KMS-11 (cell line): ENCODE measurements around the gene TMEM43.

Experiments
- H2AFZ ChIP-seq: fragments of 200-600 bp; sonication (generic); 2 replicates; pipeline ENCODE4 v1.6.1; 2016; ENCODE audit warnings: antibody characterized with exemption, mixed run types, low read depth
- H3K27ac ChIP-seq: fragments of 200-600 bp; sonication (generic); 2 replicates; pipeline ENCODE4 v1.6.1; 2016; ENCODE audit warnings: mild to moderate bottlenecking, mixed run types
- H3K27me3 ChIP-seq: fragments of 200-600 bp; sonication (generic); 2 replicates; pipeline ENCODE4 v1.6.1; 2017; ENCODE audit warnings: mild to moderate bottlenecking, low read depth, mixed run types, moderate library complexity; ENCODE audit not compliant: insufficient read depth
- H3K36me3 ChIP-seq: fragments of 200-600 bp; sonication (generic); 2 replicates; pipeline ENCODE4 v1.6.1; 2017; ENCODE audit warnings: mild to moderate bottlenecking, mixed run types; ENCODE audit not compliant: insufficient read depth
- H3K4me1 ChIP-seq: fragments of 200-600 bp; sonication (generic); 2 replicates; pipeline ENCODE4 v1.6.1; 2016; ENCODE audit warnings: mild to moderate bottlenecking, low read depth, mixed run types; ENCODE audit not compliant: poor library complexity, severe bottlenecking
- H3K4me2 ChIP-seq: fragments of 200-600 bp; sonication (generic); 2 replicates; pipeline ENCODE4 v1.7.0; 2016; ENCODE audit warnings: mild to moderate bottlenecking, mixed run types
- H3K4me3 ChIP-seq: fragments of 200-600 bp; sonication (generic); IDR thresholded peaks from 2 replicates; pipeline ENCODE4 v1.6.1; 2017; ENCODE audit warnings: low read depth, low read length, mixed read lengths; ENCODE audit not compliant: insufficient read depth
- H3K79me2 ChIP-seq: fragments of 200-600 bp; sonication (generic); 2 replicates; pipeline ENCODE4 v1.6.1; 2016; ENCODE audit warnings: low read depth, mixed run types; ENCODE audit not compliant: insufficient read depth
- H3K9ac ChIP-seq: fragments of 200-600 bp; sonication (generic); 2 replicates; pipeline ENCODE4 v1.6.1; 2016; ENCODE audit warnings: mild to moderate bottlenecking, mixed run types
- H4K20me1 ChIP-seq: fragments of 200-600 bp; sonication (generic); 2 replicates; pipeline ENCODE4 v1.6.1; 2016; ENCODE audit warnings: mild to moderate bottlenecking, mixed run types; ENCODE audit not compliant: insufficient read depth
- CTCF ChIP-seq: fragments of 200-600 bp; sonication (generic); conservative IDR thresholded peaks from 2 replicates; pipeline ENCODE4 v1.6.1; 2017; ENCODE audit warnings: low read depth, mild to moderate bottlenecking, antibody characterized with exemption, low read length, moderate library complexity, mixed read lengths

TMEM43 gene

GRCh38 chr3:14138878-14139655 lies 14.2 kb downstream of the TMEM43 start:
- H4K20me1 ChIP-seq: no peaks in the 10 kb centered on the region
- TF ChIP-seq CTCF: no peak
- H2AFZ ChIP-seq: no peak overlapping the region
- no peak overlapping the region for H3K4me3 ChIP-seq
- H3K79me2 ChIP-seq: no peaks in the 10 kb centered on the region
- H3K4me2 ChIP-seq: no peak overlapping the region
- H3K4me1 ChIP-seq: peaks cover 11% of the 10 kb centered on the region
- no peaks in the 10 kb centered on the region for H3K27me3 ChIP-seq
- H3K27ac ChIP-seq: no peak overlapping the region
- H3K36me3 ChIP-seq: no peaks in the 10 kb centered on the region
- no peak overlapping the region for H3K9ac ChIP-seq

- H3K27me3 ChIP-seq: no peaks in the 10 kb centered on the region
- peaks cover 18% of the 10 kb centered on the region for H3K4me1 ChIP-seq
- no peak overlapping the region for H3K4me2 ChIP-seq
- no peaks in the 10 kb centered on the region for H4K20me1 ChIP-seq
- H2AFZ ChIP-seq: no peak overlapping the region
- H3K9ac ChIP-seq: no peak overlapping the region
- H3K27ac ChIP-seq: no peak overlapping the region
- no peaks in the 10 kb centered on the region for H3K36me3 ChIP-seq
- no peak overlapping the region for H3K4me3 ChIP-seq
- no peak for TF ChIP-seq CTCF
- H3K79me2 ChIP-seq: no peaks in the 10 kb centered on the region
Observed at GRCh38 chr3:14139771-14140170, 14.9 kb downstream of the TMEM43 start.

GRCh38 chr3:14140668-14141067 lies 15.8 kb downstream of the TMEM43 start:
- Histone ChIP-seq H2AFZ (no peak overlapping the region), H3K36me3 (no peaks in the 10 kb centered on the region), H3K27me3 (no peaks in the 10 kb centered on the region), H3K4me3 (no peak overlapping the region), H4K20me1 (no peaks in the 10 kb centered on the region), H3K27ac (no peak overlapping the region), H3K4me1 (peaks cover 25% of the 10 kb centered on the region), H3K4me2 (no peak overlapping the region), H3K9ac (no peak overlapping the region), H3K79me2 (no peaks in the 10 kb centered on the region)
- no peak for TF ChIP-seq CTCF

- H3K4me2 ChIP-seq: no peak overlapping the region
- no peak overlapping the region for H3K4me3 ChIP-seq
- H3K79me2 ChIP-seq: no peaks in the 10 kb centered on the region
- peaks cover 25% of the 10 kb centered on the region for H3K4me1 ChIP-seq
- no peak overlapping the region for H3K27ac ChIP-seq
- H4K20me1 ChIP-seq: no peaks in the 10 kb centered on the region
- no peak overlapping the region for H2AFZ ChIP-seq
- H3K27me3 ChIP-seq: no peaks in the 10 kb centered on the region
- H3K36me3 ChIP-seq: no peaks in the 10 kb centered on the region
- TF ChIP-seq CTCF: no peak
- no peak overlapping the region for H3K9ac ChIP-seq
Observed at GRCh38 chr3:14141144-14141543, 16.3 kb downstream of the TMEM43 start.
